Measurements from ENCODE around the gene ATOH8. TPM values are rescaled to one million over a fixed set of nuclear protein-coding genes. Genes with fewer than 3 reads are reported as not detected.

The ATOH8 gene
- total RNA-seq, 1 donor from 2014 or later, result 1.8 TPM

DNA sequence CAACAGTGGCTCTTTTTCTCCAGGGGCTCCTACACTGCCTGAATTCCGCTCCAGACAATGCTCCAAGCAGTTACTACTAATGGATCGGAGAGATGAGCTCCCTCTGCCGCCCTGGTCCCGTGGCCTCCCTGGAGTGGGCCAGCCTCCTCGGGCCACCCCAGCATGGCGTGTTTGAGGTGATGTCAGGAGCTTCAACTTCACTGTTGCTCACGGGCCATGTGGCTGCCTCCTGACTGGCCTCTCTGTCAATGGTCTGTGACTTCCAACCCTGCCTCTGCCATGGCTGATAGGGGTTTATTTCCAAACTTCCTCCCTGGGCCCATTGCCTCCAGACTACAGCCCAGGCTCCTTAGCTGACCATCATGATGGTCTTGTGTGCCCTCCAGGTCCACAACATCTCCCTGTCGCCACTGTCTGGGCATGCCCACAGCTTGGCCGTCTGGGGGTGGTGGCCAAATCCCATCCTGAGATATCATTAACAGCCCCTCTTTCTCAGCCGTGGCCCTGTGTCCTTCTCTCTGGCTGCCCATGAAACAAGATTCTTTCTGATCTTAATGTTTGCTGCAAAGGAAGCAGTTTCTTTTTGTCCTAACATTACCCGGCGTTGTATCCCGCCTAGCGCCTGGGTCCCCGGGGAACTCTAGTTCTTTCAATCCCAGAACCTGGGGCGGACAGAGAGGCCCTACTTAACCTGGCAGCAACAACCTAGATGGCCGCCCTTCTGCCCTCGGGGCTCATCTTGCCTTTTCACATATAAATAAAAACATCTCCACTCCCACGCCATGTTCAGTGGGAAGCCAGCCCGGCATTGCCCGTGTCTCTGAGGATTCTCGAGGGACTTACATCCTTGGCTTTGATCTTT, 38.1 kb downstream of the ATOH8 start:
- peaks cover 9% of the 10 kb centered on the region for H3K4me1 Mint-ChIP-seq (ENCODE audit: unreplicated experiment)

DNA sequence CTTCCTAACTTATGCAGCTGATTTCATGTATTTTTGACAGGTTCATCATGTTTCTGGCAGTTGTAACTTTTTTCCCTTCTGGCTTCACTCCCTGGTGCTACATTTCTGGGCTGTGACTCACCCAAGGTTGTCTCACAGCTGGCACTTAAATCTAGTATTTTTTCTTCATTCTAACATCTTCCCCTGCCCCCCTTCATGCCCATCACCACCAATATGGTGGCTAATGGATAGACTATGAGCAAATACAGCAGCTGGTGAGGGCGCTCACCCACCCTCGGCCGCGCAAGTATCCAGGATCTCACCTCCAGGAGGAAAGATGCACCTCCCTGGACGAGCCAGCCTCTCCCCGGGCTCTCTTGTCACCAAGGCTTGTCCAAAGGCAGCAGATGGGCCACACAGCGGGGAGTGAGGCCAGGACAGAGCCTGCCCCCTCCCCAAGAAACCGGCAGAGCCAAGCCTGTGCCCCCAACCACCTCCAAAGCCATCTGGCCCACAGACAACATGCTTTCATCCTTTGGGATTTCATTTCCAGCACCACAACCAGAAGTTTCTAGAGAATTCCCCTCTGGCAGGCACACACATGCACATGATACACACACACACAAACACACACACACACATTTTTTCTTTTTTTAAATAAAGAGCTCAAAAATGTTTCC, 39.1 kb downstream of the ATOH8 start:
- TF ChIP-seq, protein P1, sequence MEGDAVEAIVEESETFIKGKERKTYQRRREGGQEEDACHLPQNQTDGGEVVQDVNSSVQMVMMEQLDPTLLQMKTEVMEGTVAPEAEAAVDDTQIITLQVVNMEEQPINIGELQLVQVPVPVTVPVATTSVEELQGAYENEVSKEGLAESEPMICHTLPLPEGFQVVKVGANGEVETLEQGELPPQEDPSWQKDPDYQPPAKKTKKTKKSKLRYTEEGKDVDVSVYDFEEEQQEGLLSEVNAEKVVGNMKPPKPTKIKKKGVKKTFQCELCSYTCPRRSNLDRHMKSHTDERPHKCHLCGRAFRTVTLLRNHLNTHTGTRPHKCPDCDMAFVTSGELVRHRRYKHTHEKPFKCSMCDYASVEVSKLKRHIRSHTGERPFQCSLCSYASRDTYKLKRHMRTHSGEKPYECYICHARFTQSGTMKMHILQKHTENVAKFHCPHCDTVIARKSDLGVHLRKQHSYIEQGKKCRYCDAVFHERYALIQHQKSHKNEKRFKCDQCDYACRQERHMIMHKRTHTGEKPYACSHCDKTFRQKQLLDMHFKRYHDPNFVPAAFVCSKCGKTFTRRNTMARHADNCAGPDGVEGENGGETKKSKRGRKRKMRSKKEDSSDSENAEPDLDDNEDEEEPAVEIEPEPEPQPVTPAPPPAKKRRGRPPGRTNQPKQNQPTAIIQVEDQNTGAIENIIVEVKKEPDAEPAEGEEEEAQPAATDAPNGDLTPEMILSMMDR (IDR thresholded peaks at IDR 0.05; ENCODE audit: unreplicated experiment), result no peak
- Mint-ChIP-seq H3K9me3 (ENCODE audit: unreplicated experiment) (no peaks in the 10 kb centered on the region), H3K27me3 (ENCODE audit: unreplicated experiment) (peaks cover 16% of the 10 kb centered on the region), H3K4me3 (ENCODE audit: unreplicated experiment) (no peak overlapping the region), H3K27ac (ENCODE audit: unreplicated experiment) (no peak overlapping the region), H3K36me3 (ENCODE audit: low read depth, unreplicated experiment) (no peaks in the 10 kb centered on the region), H3K4me1 (ENCODE audit: unreplicated experiment) (peaks cover 9% of the 10 kb centered on the region)
- no peak for DNase-seq (ENCODE audit: low spot score)

More for the DNA sequence above, 38.1 kb downstream of the ATOH8 start:
- DNase-seq (ENCODE audit: low spot score), result no peak
- Mint-ChIP-seq H3K9me3 (ENCODE audit: unreplicated experiment) (no peaks in the 10 kb centered on the region), H3K36me3 (ENCODE audit: low read depth, unreplicated experiment) (no peaks in the 10 kb centered on the region), H3K27me3 (ENCODE audit: unreplicated experiment) (peaks cover 13% of the 10 kb centered on the region), H3K4me3 (ENCODE audit: unreplicated experiment) (no peak overlapping the region), H3K27ac (ENCODE audit: unreplicated experiment) (no peak overlapping the region)
- TF ChIP-seq, protein P1 (IDR thresholded peaks at IDR 0.05; ENCODE audit: unreplicated experiment), result no peak

DNA sequence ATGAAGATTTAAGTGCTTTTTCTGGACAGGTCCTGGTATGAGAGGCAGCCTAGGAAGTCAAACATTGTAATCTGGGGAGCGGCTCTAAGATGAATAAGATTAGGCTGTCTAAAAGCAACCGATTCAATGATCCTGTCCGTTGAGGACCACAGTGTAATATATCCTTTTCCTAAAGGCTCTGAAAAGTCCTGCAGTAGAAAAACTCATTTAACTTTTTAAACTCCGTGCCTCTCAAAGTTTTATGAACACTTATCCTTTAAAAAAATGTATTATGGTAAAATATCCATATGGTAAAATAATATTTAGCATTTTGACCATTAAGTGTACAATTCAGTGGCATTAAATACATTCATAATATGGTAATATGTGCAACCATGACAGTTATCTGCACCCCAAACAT, 39.8 kb downstream of the ATOH8 start:
- peaks cover 13% of the 10 kb centered on the region for H3K27me3 Mint-ChIP-seq (ENCODE audit: unreplicated experiment)
- no peak for DNase-seq (ENCODE audit: low spot score)
- no peak overlapping the region for H3K27ac Mint-ChIP-seq (ENCODE audit: unreplicated experiment)
- TF ChIP-seq, protein P1 (IDR thresholded peaks at IDR 0.05; ENCODE audit: unreplicated experiment), result no peak
- peaks cover 9% of the 10 kb centered on the region for H3K4me1 Mint-ChIP-seq (ENCODE audit: unreplicated experiment)
- H3K36me3 Mint-ChIP-seq (ENCODE audit: low read depth, unreplicated experiment), result no peaks in the 10 kb centered on the region
- no peaks in the 10 kb centered on the region for H3K9me3 Mint-ChIP-seq (ENCODE audit: unreplicated experiment)
- no peak overlapping the region for H3K4me3 Mint-ChIP-seq (ENCODE audit: unreplicated experiment)

DNA sequence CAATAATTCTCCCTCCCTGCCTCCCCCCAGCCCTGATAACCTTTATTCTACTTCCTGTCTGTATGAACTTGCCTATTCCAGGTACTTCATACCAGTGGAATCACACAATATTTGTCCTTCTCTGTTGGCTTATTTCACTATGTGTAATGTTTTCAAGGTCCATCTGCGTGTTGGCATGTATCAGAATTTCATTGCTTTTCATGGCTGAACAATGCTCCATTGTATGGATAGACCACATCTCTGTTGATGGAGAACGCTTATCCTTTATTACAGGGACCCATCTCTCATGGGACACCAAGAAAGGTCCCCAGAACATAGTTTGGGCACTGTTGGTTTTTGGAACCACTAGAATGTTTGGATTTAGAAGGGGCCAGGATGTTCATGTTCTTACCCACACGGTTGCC, 40.2 kb downstream of the ATOH8 start:
- TF ChIP-seq, protein P1 (IDR thresholded peaks at IDR 0.05; ENCODE audit: unreplicated experiment), result no peak
- H3K9me3 Mint-ChIP-seq (ENCODE audit: unreplicated experiment), result no peaks in the 10 kb centered on the region
- H3K27me3 Mint-ChIP-seq (ENCODE audit: unreplicated experiment), result peaks cover 13% of the 10 kb centered on the region
- peaks cover 9% of the 10 kb centered on the region for H3K4me1 Mint-ChIP-seq (ENCODE audit: unreplicated experiment)
- no peak overlapping the region for H3K4me3 Mint-ChIP-seq (ENCODE audit: unreplicated experiment)
- H3K27ac Mint-ChIP-seq (ENCODE audit: unreplicated experiment), result no peak overlapping the region
- H3K36me3 Mint-ChIP-seq (ENCODE audit: low read depth, unreplicated experiment), result no peaks in the 10 kb centered on the region
- DNase-seq (ENCODE audit: low spot score), result no peak
